Activated effector memory CD4-positive, alpha-beta T cell treated with anti-CD3 and anti-CD28 coated beads, Interleukin-2, amount 50 U/mL, for 16 hours (primary cell): ENCODE data around the gene ITM2C.

Experiments used
- DNase-seq: peaks from one replicate; pipeline ENCODE4 v3.0.0-alpha.2; 2020

Gene ITM2C

GRCh38 chr2:230874456-230874855 lies 9.7 kb downstream of the ITM2C start:
- peak; percentile 47 for DNase-seq

- peak; percentile 53 for DNase-seq
Measured at GRCh38 chr2:230874876-230875275, 10.1 kb downstream of the ITM2C start.

GRCh38 chr2:230875347-230876315 lies 10.9 kb downstream of the ITM2C start:
- peak; percentile 45 for DNase-seq

GRCh38 chr2:230877116-230877758 lies 12.5 kb downstream of the ITM2C start:
- peak; percentile 60 for DNase-seq

- peak; percentile 59 for DNase-seq
Measured at GRCh38 chr2:230877759-230878598, 13.2 kb downstream of the ITM2C start.

GRCh38 chr2:230878599-230879188 lies 14.0 kb downstream of the ITM2C start:
- DNase-seq: peak; percentile 30

GRCh38 chr2:230879271-230879882 lies 14.6 kb downstream of the ITM2C start:
- peak; percentile 36 for DNase-seq

- DNase-seq: no peak
Measured at GRCh38 chr2:230879891-230880290, 15.1 kb downstream of the ITM2C start.

- DNase-seq: peak; percentile 36
Measured at GRCh38 chr2:230881840-230882239, 17.1 kb downstream of the ITM2C start.

GRCh38 chr2:230885463-230886130 lies 20.9 kb downstream of the ITM2C start:
- DNase-seq: no peak

- no peak for DNase-seq
Measured at GRCh38 chr2:230886206-230886605, 21.5 kb downstream of the ITM2C start.

- no peak for DNase-seq
Measured at GRCh38 chr2:230886671-230887071, 21.9 kb downstream of the ITM2C start.

GRCh38 chr2:230887342-230887741 lies 22.6 kb downstream of the ITM2C start:
- DNase-seq: no peak

GRCh38 chr2:230888824-230889400 lies 24.2 kb downstream of the ITM2C start:
- no peak for DNase-seq

GRCh38 chr2:230889911-230890601 lies 25.3 kb downstream of the ITM2C start:
- no peak for DNase-seq

- no peak for DNase-seq
Measured at GRCh38 chr2:230890646-230891045, 25.9 kb downstream of the ITM2C start.

GRCh38 chr2:230891064-230891463 lies 26.3 kb downstream of the ITM2C start:
- DNase-seq: no peak

GRCh38 chr2:230891509-230891908 lies 26.8 kb downstream of the ITM2C start:
- no peak for DNase-seq

- peak; percentile 56 for DNase-seq
Measured at GRCh38 chr2:230893338-230893737, 28.6 kb downstream of the ITM2C start.
